Gastroesophageal sphincter (tissue), 4 donors: ENCODE results near the gene HDAC4. TPM values are rescaled to one million over a fixed set of nuclear protein-coding genes. Genes with fewer than 3 reads are reported as not detected.

Experiments
- ATAC-seq: fragments of 150-250 bp; one replicate; pipeline ENCODE4 v1.9.1; 2016; ENCODE audit warnings: mild to moderate bottlenecking, moderate library complexity
- H3K27ac ChIP-seq, 4 donors: fragments of 200-600 bp; sonication (generic) in 3 of 4; 1 replicate in 3 of 4; 2 replicates in 1 of 4; pipeline ENCODE4 v1.5.1; 2016 to 2019
- H3K27me3 ChIP-seq: fragments of 200-600 bp; sonication (generic); one replicate; pipeline ENCODE4 v1.5.1; 2019
- H3K36me3 ChIP-seq, 2 donors: fragments of 200-600 bp; sonication (generic); one replicate each; pipeline ENCODE4 v1.5.1; 2019; ENCODE audit warnings: control low read depth in 1 of 2
- H3K4me1 ChIP-seq, 3 donors: fragments of 200-600 bp; sonication (generic); 1 replicate in 2 of 3; 2 replicates in 1 of 3; pipeline ENCODE4 v1.5.1; 2016 to 2019; ENCODE audit warnings: control low read depth in 2 of 3
- H3K4me3 ChIP-seq, 2 donors: fragments of 200-600 bp; sonication (generic); one replicate each; pipeline ENCODE4 v1.5.1; 2019; ENCODE audit warnings: mild to moderate bottlenecking in 1 of 2, moderate library complexity in 1 of 2
- H3K9me3 ChIP-seq, 3 donors: fragments of 200-600 bp; sonication (generic); one replicate each; pipeline ENCODE4 v1.5.1; 2017 to 2019; ENCODE audit warnings: control low read depth in 2 of 3
- CTCF ChIP-seq, 4 experiments: fragments of 200-600 bp in 2 of 4; fragments of 450-650 bp in 2 of 4; sonication (generic) in 1 of 4; IDR thresholded peaks; one replicate each; pipeline ENCODE4 v1.5.1; 2017 to 2019; ENCODE audit warnings: antibody characterized with exemption in 4 of 4, mild to moderate bottlenecking in 2 of 4, moderate library complexity in 2 of 4
- EP300 ChIP-seq: sonication (generic); formaldehyde crosslinking; IDR thresholded peaks from one replicate; pipeline ENCODE4 v1.6.1; 2017; ENCODE audit warnings: antibody characterized with exemption, mild to moderate bottlenecking
- POLR2A ChIP-seq, 2 donors: fragments of 450-650 bp; IDR thresholded peaks; one replicate each; pipeline ENCODE4 v1.6.1; 2017; ENCODE audit warnings: antibody characterized with exemption in 2 of 2, mild to moderate bottlenecking in 2 of 2, moderate library complexity in 1 of 2
- POLR2AphosphoS5 ChIP-seq: sonication (generic); formaldehyde crosslinking; IDR thresholded peaks from one replicate; pipeline ENCODE4 v1.6.1; 2017; ENCODE audit warnings: antibody characterized with exemption
- WGBS, 2 donors: methylation state at CpG; one replicate each; pipeline ENCODE4 v1.1.5; 2018; ENCODE audit warnings: low coverage in 1 of 2; 5-methylcytosine and 5-hydroxymethylcytosine counted together
- total RNA-seq, 4 donors: library from RNA; depleted of rRNA; stranded (reverse); fragments of >200 nt; gene quantifications; one replicate each; pipeline ENCODE4 v1.1.0, GENCODE V29; 2016

The HDAC4 gene
- total RNA-seq, 4 donors from 2014 or later: 41.3 to 104 (median 85.8) TPM

GRCh38 chr2:239049421-239050251 is 351.2 kb downstream of the HDAC4 start:
- no peaks in the 10 kb centered on the region for H3K27me3 ChIP-seq
- H3K27ac ChIP-seq: no peak overlapping the region
- H3K9me3 ChIP-seq: peaks cover 0 to 7% (median 0%) of the 10 kb centered on the region in 3 donors
- ATAC-seq: no peak
- no peak overlapping the region for H3K4me3 ChIP-seq
- no peaks in the 10 kb centered on the region for H3K4me1 ChIP-seq
- TF ChIP-seq EP300 (no peak), POLR2AphosphoS5 (no peak), CTCF (IDR thresholded peaks at IDR 0.05) (no peak)
- peaks cover 0 to 52% of the 10 kb centered on the region in 2 donors for H3K36me3 ChIP-seq
- 82 to 92% methylated on average over 2 to 15 of the region's 28 CpGs for WGBS, 2 donors

- H3K36me3 ChIP-seq: peaks cover 0 to 43% of the 10 kb centered on the region in 2 donors
- H3K4me3 ChIP-seq: no peak overlapping the region
- H3K9me3 ChIP-seq: peaks cover 0 to 7% (median 0%) of the 10 kb centered on the region in 3 donors
- WGBS, 2 donors: 67 to 81% methylated on average over 6 to 16 of the region's 16 CpGs
- TF ChIP-seq EP300 (no peak), POLR2A (IDR thresholded peaks at IDR 0.05) (no peak), POLR2AphosphoS5 (no peak), CTCF (IDR thresholded peaks at IDR 0.05) (no peak)
- no peaks in the 10 kb centered on the region for H3K27me3 ChIP-seq
- no peaks in the 10 kb centered on the region for H3K4me1 ChIP-seq
- ATAC-seq: no peak
- no peak overlapping the region for H3K27ac ChIP-seq
These were observed 352.1 kb downstream of the HDAC4 start for GRCh38 chr2:239048736-239049135.

- Histone ChIP-seq H3K4me1 (no peaks in the 10 kb centered on the region), H3K27ac (no peak overlapping the region), H3K9me3 (peaks cover 0 to 7% (median 0%) of the 10 kb centered on the region in 3 donors), H3K27me3 (no peaks in the 10 kb centered on the region), H3K4me3 (no peak overlapping the region), H3K36me3 (peaks cover 0 to 35% of the 10 kb centered on the region in 2 donors)
- ATAC-seq: no peak
- WGBS, 2 donors: 94 to 100% methylated on average over 2 to 9 of the region's 11 CpGs
- TF ChIP-seq POLR2AphosphoS5 (no peak), CTCF (IDR thresholded peaks at IDR 0.05) (no peak), EP300 (no peak), POLR2A (IDR thresholded peaks at IDR 0.05) (no peak)
These were observed 353.0 kb downstream of the HDAC4 start for GRCh38 chr2:239047861-239048260.

GRCh38 chr2:239047420-239047819 is 353.4 kb downstream of the HDAC4 start:
- no peak for ATAC-seq
- H3K9me3 ChIP-seq: peaks cover 0 to 7% (median 0%) of the 10 kb centered on the region in 3 donors
- no peak overlapping the region for H3K4me3 ChIP-seq
- H3K4me1 ChIP-seq: no peaks in the 10 kb centered on the region
- no peaks in the 10 kb centered on the region for H3K27me3 ChIP-seq
- 91% methylated on average over 4 of the region's 8 CpGs; no CpG with 5 or more reads in 1 of the 2 donors for WGBS, 2 donors
- H3K36me3 ChIP-seq: peaks cover 0 to 30% of the 10 kb centered on the region in 2 donors
- no peak overlapping the region for H3K27ac ChIP-seq
- TF ChIP-seq POLR2AphosphoS5: no peak
- TF ChIP-seq CTCF (IDR thresholded peaks at IDR 0.05): no peak
- no peak for TF ChIP-seq EP300
- no peak for TF ChIP-seq POLR2A (IDR thresholded peaks at IDR 0.05)

GRCh38 chr2:239046822-239047221 is 354.0 kb downstream of the HDAC4 start:
- peaks cover 0 to 24% of the 10 kb centered on the region in 2 donors for H3K36me3 ChIP-seq
- WGBS, 2 donors: 100% methylated on average over 1 of the region's 9 CpGs; no CpG with 5 or more reads in 1 of the 2 donors
- TF ChIP-seq POLR2A (IDR thresholded peaks at IDR 0.05): no peak
- TF ChIP-seq EP300: no peak
- no peak for ATAC-seq
- H3K27me3 ChIP-seq: no peaks in the 10 kb centered on the region
- H3K9me3 ChIP-seq: peaks cover 0 to 7% (median 0%) of the 10 kb centered on the region in 3 donors
- H3K4me3 ChIP-seq: no peak overlapping the region
- H3K27ac ChIP-seq: no peak overlapping the region
- no peaks in the 10 kb centered on the region for H3K4me1 ChIP-seq
